HEK293T (cell line): Measurements from ENCODE around the gene FSTL4.

Experiments used
- CTCF ChIA-PET: fragments of 350-600 bp; formaldehyde crosslinking; extraction: SDS; loops from one replicate; lab custom pipeline; 2021; ENCODE audit warnings: antibody characterized with exemption, inconsistent platforms; lab: Yijun Ruan, JAX
- POLR2A ChIA-PET: fragments of 350-600 bp; formaldehyde crosslinking; extraction: SDS; loops from one replicate; lab custom pipeline; 2020; ENCODE audit warnings: antibody characterized with exemption, inconsistent platforms; lab: Yijun Ruan, JAX
- DNase-seq: peaks from one replicate; pipeline ENCODE4 v3.0.0; 2012; ENCODE audit warnings: mixed read lengths; ENCODE audit errors: extremely low spot score
- ARNT ChIP-seq: fragments of 450-650 bp; IDR thresholded peaks from 2 replicates; pipeline ENCODE4 v1.6.1; 2017; ENCODE audit warnings: mild to moderate bottlenecking
- BHLHE40 ChIP-seq: fragments of 450-650 bp; IDR thresholded peaks from 2 replicates; pipeline ENCODE4 v1.6.1; 2016; ENCODE audit warnings: mild to moderate bottlenecking, moderate library complexity, borderline replicate concordance
- CTBP1 ChIP-seq: fragments of 450-650 bp; IDR thresholded peaks from 2 replicates; pipeline ENCODE4 v1.6.1; 2016; ENCODE audit warnings: borderline replicate concordance
- ELF4 ChIP-seq: fragments of 450-650 bp; IDR thresholded peaks from 2 replicates; pipeline ENCODE4 v1.6.1; 2017; ENCODE audit warnings: antibody characterized with exemption
- FOXA1 ChIP-seq: fragments of 450-650 bp; IDR thresholded peaks from 2 replicates; pipeline ENCODE4 v1.6.1; 2016; ENCODE audit warnings: mild to moderate bottlenecking
- FOXK2 ChIP-seq: fragments of 450-650 bp; IDR thresholded peaks from 2 replicates; pipeline ENCODE4 v1.6.1; 2016; ENCODE audit warnings: mild to moderate bottlenecking
- FOXM1 ChIP-seq: fragments of 450-650 bp; IDR thresholded peaks from 2 replicates; pipeline ENCODE4 v1.6.1; 2017; ENCODE audit warnings: mild to moderate bottlenecking, borderline replicate concordance
- HDGF ChIP-seq: fragments of 450-650 bp; IDR thresholded peaks from 2 replicates; pipeline ENCODE4 v1.6.1; 2017; ENCODE audit warnings: antibody characterized with exemption, borderline replicate concordance
- L3MBTL2 ChIP-seq: fragments of 450-650 bp; conservative IDR thresholded peaks from 2 replicates; pipeline ENCODE4 v1.6.1; 2016; ENCODE audit warnings: mild to moderate bottlenecking
- LEF1 ChIP-seq: fragments of 450-650 bp; IDR thresholded peaks from 2 replicates; pipeline ENCODE4 v1.6.1; 2017; ENCODE audit warnings: mild to moderate bottlenecking, borderline replicate concordance
- NFRKB ChIP-seq: fragments of 450-650 bp; IDR thresholded peaks from 2 replicates; pipeline ENCODE4 v1.6.1; 2016; ENCODE audit warnings: mild to moderate bottlenecking, moderate library complexity
- PKNOX1 ChIP-seq: fragments of 450-650 bp; IDR thresholded peaks from 2 replicates; pipeline ENCODE4 v1.6.1; 2016
- SP1 ChIP-seq: fragments of 450-650 bp; IDR thresholded peaks from 2 replicates; pipeline ENCODE4 v1.6.1; 2017
- SUZ12 ChIP-seq: fragments of 450-650 bp; IDR thresholded peaks from 2 replicates; pipeline ENCODE4 v1.6.1; 2016; ENCODE audit warnings: mild to moderate bottlenecking
- TARDBP ChIP-seq: fragments of 450-650 bp; IDR thresholded peaks from 2 replicates; pipeline ENCODE4 v1.6.1; 2016
- ZNF384 ChIP-seq: fragments of 450-650 bp; IDR thresholded peaks from 2 replicates; pipeline ENCODE4 v1.6.1; 2016

Gene FSTL4

GRCh38 chr5:133292300-133292699 lies 320.0 kb downstream of the FSTL4 start:
- TF ChIP-seq L3MBTL2 (no peak), SP1 (no peak), FOXA1 (no peak), SUZ12 (no peak), FOXM1 (no peak), NFRKB (no peak), BHLHE40 (no peak), FOXK2 (no peak), ZNF384 (no peak), LEF1 (no peak)
- ChIA-PET POLR2A (no interaction called here), CTCF (interaction anchor here (1.3 kb wide), 1 partner anchor 181 kb away, joined by 3 read pairs; no protein-coding TSS in a partner anchor)
- no peak for DNase-seq

GRCh38 chr5:133291524-133291923 lies 320.8 kb downstream of the FSTL4 start:
- ChIA-PET CTCF (interaction anchor here (1.1 kb wide), 1 partner anchor 13 kb away, joined by 4 read pairs; no protein-coding TSS in a partner anchor), POLR2A (no interaction called here)
- TF ChIP-seq ARNT: no peak
- no peak for TF ChIP-seq ELF4
- no peak for TF ChIP-seq SUZ12
- DNase-seq: no peak

- TF ChIP-seq FOXK2 (no peak), ELF4 (no peak), ZNF384 (no peak), TARDBP (no peak), SP1 (no peak), FOXA1 (no peak), CTBP1 (no peak), HDGF (no peak), SUZ12 (no peak), BHLHE40 (no peak)
- DNase-seq: no peak
- POLR2A ChIA-PET: no interaction called here
- CTCF ChIA-PET: interaction anchor here (1.1 kb wide), 1 partner anchor 12 kb away, joined by 4 read pairs; no protein-coding TSS in a partner anchor
These were observed 321.6 kb downstream of the FSTL4 start for GRCh38 chr5:133290669-133291240.

GRCh38 chr5:133289686-133290367 lies 322.5 kb downstream of the FSTL4 start:
- TF ChIP-seq FOXM1: no peak
- TF ChIP-seq LEF1: no peak
- TF ChIP-seq ARNT: no peak
- TF ChIP-seq ELF4: no peak
- no peak for TF ChIP-seq ZNF384
- TF ChIP-seq PKNOX1: no peak
- no peak for TF ChIP-seq TARDBP
- no peak for TF ChIP-seq FOXA1
- TF ChIP-seq HDGF: no peak
- TF ChIP-seq NFRKB: no peak
- TF ChIP-seq FOXK2: no peak
- TF ChIP-seq L3MBTL2: no peak
- no peak for TF ChIP-seq SUZ12
- TF ChIP-seq BHLHE40: no peak
- TF ChIP-seq CTBP1: no peak
- TF ChIP-seq SP1: no peak
- CTCF ChIA-PET: interaction anchor here (0.8 to 1.2 kb wide), 2 partner anchors 68 to 179 kb away, joined by 3 to 5 read pairs; no protein-coding TSS in a partner anchor
- POLR2A ChIA-PET: no interaction called here
- DNase-seq: no peak

GRCh38 chr5:133287500-133287899 lies 324.8 kb downstream of the FSTL4 start:
- DNase-seq: peak; percentile 57
- TF ChIP-seq LEF1 (no peak), SUZ12 (no peak), PKNOX1 (no peak), ELF4 (no peak), FOXK2 (no peak), SP1 (no peak)
- POLR2A ChIA-PET: interaction anchor here (0.6 kb wide), 1 partner anchor 174 kb away, joined by 4 read pairs; no protein-coding TSS in a partner anchor
- CTCF ChIA-PET: interaction anchor here (0.5 to 1.4 kb wide), 15 partner anchors 9 to 184 kb away, joined by 3 to 39 read pairs (median 4); no protein-coding TSS in a partner anchor

- no peak for TF ChIP-seq HDGF
- no peak for TF ChIP-seq LEF1
- no peak for TF ChIP-seq ZNF384
- no peak for TF ChIP-seq NFRKB
- no peak for TF ChIP-seq CTBP1
- TF ChIP-seq SUZ12: no peak
- TF ChIP-seq BHLHE40: no peak
- TF ChIP-seq FOXK2: no peak
- no peak for TF ChIP-seq ELF4
- TF ChIP-seq FOXM1: no peak
- TF ChIP-seq ARNT: no peak
- no peak for TF ChIP-seq SP1
- no peak for TF ChIP-seq L3MBTL2
- POLR2A ChIA-PET: no interaction called here
- DNase-seq: no peak
- CTCF ChIA-PET: interaction anchor here (0.7 to 1.4 kb wide), 3 partner anchors 17 to 1215 kb away, joined by 3 to 39 read pairs (median 5); no protein-coding TSS in a partner anchor
These were observed 325.9 kb downstream of the FSTL4 start for GRCh38 chr5:133286483-133286882.

- ChIA-PET POLR2A (no interaction called here), CTCF (interaction anchor here (0.9 kb wide), 1 partner anchor 12 kb away, joined by 4 read pairs; no protein-coding TSS in a partner anchor)
- TF ChIP-seq ZNF384 (no peak), LEF1 (no peak), ARNT (no peak), SUZ12 (no peak), BHLHE40 (no peak), FOXA1 (no peak), TARDBP (no peak), PKNOX1 (no peak), SP1 (no peak)
- DNase-seq: no peak
These were observed 326.7 kb downstream of the FSTL4 start for GRCh38 chr5:133285583-133286021.
